C4-2B (cell line): ENCODE data around the gene SPRY2.

ENCODE experiments used
- CTCF ChIP-seq: fragments of 450-650 bp; conservative IDR thresholded peaks from 2 replicates; pipeline ENCODE4 v1.5.1; 2017; ENCODE audit warnings: mild to moderate bottlenecking
- ZFX ChIP-seq: fragments of 450-650 bp; IDR thresholded peaks from 2 replicates; pipeline ENCODE4 v1.6.1; 2017

GRCh38 chr13:80362481-80362880 lies 21.6 kb upstream of the SPRY2 start:
- TF ChIP-seq CTCF (no peak), ZFX (no peak)
